T-helper 1 cell (primary cell): ENCODE measurements around the gene SOX9.
"Not testable (repeated sequence)": the region's sequence is repeated elsewhere in the genome, so short reads cannot be mapped to it uniquely, and the experiment has no call there.

Experiments used
- DNase-seq, 5 donors: peaks; one replicate each; pipeline ENCODE4 v3.0.0-alpha.2; 2012 to 2020

The SOX9 gene

DNA sequence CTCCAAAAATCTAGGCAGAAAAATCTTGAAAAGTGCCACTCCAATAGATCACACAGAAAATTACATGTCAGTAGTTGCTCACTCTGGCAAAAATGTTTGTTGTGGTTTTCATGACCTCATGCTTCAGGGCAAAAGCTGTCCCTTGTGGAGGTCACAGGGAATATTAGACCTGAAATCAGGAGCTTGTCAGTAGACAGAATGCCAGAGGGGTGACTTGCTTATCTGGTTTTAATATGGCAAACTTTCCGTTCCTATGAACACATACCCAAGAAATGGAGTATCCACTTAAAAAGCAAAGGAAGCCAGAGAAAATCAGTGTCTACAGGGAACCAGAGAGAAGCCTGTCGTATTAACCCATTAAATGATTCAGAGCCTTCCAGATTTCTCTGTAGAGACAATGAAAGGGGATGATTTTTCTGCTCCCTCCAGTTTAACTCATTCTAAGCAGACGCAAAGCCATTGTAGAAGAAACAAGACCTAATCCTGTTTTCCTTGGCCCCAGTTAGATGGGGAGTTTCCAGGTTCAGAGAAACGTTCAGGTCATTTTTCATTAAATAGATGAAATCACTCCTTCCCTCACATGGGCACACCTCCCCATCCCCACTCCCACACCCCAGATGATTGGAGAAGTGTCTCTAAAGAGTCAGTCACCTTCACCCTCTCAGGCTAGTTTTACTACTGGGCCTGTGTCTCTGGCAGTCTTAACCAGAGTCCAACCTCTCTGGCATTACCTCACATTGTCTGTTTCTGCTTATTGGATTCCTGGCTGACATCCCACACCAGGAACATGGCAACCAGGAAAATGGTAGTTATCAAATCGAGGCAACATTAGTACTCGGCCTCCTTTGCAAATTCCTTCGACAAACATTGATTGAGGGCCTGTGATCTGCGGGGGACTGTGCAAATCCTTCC is 6.0 kb downstream of the SOX9 start:
- no peak for DNase-seq

DNA sequence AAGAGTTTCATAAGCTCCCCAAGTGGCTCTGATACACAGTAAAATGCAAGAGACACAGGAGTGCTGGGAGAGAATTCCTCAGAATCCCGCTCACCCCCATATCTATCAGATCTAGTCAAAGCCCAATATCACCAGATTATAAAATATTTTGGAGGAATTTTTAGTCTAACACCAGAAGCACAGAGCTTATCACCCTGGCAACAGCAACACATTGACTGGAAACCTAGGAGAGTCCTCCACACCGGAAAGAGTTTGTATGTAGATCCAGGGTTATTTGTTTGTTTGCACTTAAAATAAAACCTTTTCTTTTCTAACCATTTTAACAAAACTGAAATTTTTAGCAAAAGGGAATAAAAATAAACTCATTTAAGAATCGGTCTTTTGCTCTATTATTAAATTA is 7.2 kb downstream of the SOX9 start:
- DNase-seq, result no peak

DNA sequence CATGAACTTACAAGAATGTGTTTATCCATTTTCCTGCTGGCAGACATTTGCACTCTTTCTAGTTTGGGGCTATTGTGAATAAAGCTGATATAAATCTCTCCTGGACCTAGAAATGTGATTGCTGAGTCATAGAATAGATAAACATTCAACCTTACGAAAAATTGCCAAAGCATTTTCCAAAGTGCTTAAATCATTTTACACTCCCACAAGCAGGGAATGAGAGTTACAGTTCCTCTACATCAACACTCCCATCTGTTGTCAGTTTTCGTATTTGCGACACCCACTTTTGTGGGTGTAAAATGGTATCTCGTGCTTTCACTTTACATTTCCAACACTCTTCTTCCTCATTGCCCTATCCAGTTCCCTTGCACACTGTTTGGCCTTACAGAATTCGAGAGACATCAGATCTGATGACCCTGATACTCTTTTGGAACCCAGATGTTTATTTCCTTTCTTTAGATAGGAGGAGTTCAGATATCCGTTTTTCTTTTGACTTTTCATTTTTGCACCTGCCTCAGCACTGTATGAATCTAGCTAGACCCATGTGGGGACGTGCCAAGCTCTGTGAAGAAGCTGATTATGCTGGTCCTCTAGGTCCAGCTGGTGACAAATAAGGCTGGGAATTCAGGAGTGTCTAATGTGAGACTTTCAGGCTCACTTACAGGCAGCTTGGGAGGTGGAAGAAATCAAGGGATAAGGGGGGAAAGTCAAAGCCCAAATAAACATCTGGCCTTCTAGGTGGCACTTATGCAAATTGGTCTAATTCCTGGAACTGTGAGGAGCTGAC is 14.0 kb downstream of the SOX9 start:
- no peak for DNase-seq

DNA sequence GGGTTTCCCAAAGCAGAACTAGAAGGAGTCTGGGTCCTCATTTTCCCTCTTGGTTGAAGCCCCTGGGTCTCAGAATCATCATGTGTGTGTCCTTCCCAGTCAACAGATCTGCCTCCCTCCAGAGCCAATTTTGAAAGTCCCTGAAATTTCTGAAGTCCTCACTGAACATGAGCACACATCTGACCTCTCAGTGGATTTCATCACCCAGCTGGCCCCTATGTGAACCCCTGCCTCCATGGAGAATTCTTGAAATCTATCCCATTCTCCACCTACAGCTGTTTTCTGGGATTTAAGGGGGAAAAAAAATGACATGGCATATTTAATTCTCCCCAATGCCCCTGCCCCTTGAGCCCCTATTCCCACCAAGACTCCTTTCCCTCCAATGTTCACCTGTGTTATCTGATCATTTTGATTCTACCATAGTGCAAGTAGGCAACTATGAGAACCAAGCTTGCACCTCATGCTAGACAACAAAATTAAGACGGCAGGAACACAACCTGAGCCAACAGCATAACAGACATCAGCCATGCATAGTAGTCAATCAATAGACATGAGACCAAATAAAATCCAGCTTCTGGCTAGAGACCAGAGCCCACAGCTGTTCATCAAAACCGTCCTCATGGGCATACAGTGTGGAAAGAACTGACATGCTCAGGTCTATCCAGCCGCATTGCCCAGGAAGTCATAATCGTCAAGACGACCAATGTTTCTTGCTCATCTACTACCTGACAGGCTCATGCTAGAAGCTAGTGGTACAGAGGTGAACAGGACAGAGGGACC is 14.9 kb downstream of the SOX9 start:
- DNase-seq, result no peak

DNA sequence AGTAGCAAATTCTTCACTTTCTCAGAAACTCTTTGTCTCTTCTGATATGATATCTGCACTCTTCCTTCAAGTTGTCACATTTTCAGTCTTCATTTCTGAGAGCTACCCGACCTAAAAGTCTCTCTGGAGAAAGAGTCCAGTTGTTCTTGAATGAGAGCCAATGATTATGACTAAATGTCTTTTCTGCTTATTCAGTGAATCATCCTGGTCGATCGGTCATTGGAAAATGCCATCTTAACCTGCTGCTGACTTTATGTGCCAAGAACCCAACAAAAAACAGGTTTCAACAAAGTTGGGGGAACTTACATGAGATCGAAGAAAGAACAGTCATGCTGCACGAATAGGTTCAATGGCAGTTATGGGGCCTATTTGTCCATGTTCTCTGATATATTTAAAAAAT is 15.9 kb downstream of the SOX9 start:
- no peak for DNase-seq

DNA sequence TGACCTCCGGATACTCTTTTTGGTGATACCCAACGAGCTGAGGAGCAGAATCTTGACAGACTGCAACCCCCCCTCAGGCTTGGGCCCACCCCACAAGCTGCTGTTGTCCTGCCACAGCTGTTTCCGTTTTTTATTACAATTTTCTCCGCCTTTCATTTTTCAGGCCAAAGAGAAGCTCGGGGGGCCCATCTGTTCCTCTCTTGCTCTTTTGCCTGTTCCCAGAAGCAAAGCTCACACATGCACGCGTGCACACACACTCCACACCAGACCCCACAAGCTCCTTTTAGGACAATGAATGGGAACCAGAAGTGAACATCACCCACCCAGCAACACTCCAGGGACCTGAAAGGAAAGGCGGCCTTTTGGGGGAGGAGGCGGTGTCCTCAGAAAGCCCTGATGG is 16.3 kb downstream of the SOX9 start:
- no peak for DNase-seq

DNA sequence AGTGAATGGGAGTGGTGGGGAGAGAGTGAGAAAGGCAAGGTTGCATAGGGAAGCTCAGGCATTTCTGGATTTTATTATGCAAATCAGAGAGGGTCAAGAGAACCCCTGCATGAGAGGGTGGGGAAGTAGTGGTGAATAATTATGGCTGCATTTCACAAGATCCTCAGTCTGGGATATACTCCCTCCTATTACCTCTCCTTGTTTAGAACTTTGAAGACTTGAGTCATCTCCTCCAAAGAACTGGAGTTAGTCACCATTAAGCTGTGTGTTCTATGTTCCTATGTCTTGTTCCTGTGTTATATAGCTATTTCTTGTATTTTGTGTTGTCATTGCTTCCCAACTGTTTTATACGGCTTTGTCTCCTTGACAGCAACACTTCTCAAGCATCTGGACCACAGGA is 18.4 kb downstream of the SOX9 start:
- no peak for DNase-seq

DNA sequence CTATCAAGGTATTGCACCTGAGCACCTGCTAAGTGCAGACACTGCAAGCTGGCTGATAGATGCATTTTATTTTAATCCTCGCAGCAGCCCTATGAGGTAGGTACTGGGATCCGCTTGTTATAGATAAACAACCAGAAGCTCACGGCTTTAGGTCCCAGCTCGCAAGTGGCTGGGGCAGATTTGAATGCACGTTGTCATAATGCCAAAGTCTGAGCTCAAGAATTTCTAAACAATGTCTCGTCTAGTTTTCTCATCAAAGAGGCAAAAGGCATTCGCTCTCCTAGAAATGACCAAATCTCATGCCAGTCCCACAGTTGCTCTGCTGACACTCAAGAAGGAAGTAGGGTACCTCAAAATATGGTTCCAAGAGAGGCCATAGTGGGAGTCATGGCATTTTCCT is 20.5 kb downstream of the SOX9 start:
- no peak for DNase-seq

DNA sequence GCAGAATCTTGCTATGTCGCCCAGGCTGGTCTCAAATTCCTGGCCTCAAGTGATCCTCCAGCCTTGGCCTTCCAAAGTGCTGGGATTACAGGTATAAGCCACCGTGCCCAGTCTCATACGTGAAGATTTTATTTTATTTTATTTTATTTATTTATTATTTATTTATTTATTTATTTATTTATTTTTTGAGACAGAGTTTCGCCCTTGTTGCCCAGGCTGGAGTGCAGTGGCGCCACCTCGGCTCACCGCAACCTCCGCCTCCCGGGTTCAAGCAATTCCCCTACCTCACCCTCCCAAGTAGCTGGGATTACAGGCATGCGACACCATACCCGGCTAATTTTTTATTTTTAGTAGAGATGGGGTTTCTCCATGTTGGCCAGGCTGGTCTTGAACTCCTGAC is 21.3 kb downstream of the SOX9 start:
- not testable (repeated sequence) for DNase-seq

DNA sequence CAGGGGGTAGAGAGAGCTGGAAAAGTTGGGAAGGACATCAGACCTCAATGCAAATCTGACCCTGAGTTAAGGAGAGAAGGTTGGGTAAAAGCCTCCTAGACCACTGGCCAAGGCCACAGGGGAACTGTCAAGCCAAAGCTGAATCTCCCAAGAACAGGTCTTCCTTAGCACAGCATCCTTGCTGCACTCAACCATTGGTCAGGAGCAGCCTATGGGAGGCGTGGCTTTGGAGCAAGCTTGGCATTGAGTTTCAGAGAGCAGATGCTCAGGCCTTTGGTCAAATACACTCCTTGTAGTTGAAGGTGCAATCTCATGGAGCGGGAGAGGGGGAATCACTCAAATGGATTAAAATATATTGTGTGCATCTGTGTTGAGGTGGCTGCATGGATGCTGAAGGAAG is 21.8 kb downstream of the SOX9 start:
- no peak for DNase-seq

DNA sequence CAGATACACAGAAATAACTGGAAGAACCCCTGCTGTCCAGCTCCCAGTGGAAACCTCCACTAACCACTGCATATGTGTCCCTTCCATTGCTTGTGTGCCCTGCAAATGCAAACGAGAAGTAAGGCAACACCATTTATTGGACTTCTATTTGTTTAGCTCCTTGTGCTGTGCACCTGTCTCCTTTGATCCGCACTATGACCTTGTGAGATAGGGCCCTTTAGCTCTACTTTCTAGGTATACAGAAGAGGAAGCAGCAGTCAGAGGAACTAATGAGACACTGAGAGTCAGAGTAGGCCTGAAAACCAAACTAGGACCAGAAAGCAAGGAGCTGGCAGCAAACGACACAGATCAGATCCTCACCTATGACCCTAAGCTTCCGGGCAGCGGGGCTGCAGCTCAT is 22.4 kb downstream of the SOX9 start:
- DNase-seq, result no peak

DNA sequence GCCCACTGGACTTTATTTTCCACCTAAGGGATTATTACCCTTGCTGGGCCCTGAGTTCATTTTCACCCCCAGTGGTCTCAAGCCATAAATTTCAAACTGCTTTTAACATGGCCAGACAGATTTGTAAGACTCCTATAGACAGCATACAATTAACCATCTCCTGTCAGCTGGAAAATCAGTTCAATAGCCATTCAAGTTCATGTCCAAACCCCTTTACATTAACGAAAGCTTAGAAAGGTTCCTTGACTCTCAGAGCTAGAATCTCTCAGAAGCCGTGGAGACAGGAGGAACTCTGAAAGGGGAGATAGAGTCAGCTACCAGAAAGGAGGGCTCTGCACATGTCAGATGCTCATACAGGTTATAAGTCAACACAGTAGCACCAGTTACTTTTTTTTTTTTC is 23.3 kb downstream of the SOX9 start:
- DNase-seq, result no peak

DNA sequence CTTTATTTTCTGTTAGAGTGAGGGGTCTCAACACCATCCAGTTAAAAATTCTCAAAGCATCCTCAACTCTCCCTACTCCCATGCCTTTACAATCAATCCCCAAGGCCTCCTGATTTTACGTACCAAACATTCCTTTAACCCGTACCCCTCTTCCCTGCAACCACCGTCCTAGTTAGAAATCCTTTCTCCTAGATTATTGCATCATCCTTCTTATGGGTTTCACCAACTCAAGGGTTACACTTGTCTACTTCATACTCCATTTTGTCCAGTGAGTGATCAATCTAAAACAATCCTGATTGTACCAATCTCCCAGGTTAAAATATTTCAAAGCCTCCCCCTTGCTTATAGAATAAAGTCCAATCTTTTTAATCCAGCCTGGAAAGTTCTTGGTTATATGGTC is 24.7 kb downstream of the SOX9 start:
- no peak for DNase-seq

DNA sequence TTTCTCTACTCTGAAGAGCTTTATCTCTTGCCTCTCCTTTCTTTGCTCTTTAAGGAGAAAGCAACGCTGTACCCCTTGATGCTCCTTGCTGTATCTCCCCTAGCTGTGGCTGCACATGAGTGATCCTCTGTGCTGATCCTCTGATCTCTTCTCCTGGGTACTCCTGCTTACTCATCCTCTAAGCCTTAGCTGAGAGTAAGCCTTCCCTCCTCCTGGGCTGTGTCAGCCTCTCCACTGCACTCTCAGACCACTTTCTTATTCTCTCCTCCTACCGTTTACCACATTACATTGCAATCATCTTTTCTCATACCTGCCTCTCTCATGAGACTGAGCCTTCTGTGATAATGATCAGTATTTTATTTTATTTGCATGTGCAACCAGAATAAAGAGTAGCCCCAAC is 25.1 kb downstream of the SOX9 start:
- no peak for DNase-seq

DNA sequence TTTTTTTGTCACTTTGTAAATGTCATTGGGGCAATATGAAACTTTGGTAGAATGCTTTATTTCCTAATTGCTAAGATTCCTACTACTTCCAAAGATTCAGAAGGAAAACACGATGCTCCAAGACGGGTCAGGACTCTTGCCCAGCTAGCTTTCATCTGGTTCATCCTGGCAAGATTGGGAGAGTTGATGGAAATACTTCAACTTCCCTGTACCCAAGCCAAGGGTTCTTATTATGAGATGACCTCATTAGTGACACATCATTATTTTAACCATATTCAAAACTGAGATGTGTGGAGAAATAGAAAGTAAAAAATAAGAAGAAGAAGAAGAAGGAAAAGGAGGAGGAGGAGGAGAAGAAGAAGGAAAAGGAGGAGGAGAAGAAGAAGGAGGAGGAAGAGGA is 25.6 kb downstream of the SOX9 start:
- no peak for DNase-seq

DNA sequence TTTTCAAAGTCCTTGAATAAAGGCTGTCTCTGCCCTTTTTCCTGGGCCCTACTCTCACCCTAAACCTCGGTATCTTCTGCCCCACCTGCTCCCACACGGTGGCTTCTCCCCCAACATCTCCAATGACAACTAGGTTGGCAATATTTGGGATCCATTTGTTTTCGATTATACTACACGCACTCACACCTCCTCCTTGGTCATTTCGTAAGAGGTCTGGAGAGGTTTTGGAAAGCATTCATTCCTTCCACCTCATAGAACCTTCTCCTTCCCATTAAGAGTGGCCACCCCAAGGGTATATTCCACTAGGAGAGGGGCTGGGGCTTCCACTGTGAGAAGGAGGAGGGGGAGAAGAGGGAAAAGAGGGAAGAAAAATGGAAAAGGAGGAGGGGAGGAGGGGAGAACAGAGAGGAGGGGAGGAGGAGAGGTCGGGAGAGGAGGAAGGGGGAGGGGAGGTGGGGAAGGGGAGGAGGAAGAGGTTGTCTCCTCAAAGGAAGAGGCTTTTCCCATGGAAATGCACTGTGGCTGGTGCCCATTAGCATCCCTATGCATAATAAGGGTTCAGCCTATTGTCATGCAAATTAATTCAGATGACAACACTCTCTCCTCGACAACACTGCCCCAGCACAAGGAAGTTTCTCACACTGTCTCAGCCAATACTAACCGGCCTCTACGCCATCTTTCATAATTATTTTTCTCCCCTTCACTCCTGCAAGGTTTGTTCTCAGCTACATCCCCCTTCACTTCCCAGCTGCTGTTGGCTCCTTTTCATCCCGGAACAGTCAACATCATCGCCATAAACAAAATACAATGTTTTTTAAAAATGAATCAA is 30.0 kb downstream of the SOX9 start:
- no peak for DNase-seq

DNA sequence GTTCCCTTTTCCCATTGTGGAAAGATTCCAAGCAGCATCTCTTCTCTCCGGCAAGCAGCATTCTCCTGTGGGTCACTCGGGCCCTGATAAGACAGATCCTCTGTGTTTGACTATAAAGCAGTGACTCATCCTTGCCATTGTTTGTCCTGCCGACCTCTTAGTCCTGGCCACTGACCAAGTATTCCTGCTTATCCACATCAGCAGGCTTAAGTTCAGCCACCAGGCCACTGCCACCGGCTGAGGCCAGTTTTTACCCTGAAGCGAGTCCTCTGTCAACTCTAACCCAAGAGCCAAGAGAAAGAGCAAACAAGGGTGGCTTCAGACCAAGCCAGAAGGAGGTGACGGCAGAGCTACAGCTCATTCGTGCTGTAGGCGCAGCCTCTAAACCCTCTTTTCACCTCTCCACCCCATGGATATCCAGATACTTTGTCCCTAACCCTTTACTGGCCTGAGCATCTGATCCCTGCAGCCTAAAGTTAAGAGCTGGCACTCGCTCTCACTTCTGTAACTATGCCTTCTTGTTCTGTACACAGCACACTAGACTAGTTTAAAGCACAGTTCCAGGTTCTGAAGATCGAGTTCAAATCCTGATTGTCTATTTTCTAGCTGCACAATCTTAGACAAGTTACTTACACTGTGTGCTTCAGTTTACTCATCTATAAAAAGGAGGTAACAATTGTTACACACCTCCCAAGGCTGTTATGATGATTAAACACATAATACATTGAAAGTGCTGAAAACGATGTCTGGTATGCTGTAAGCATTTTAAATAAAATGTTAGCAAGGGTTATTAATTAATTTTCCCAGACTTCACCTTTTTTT is 31.0 kb downstream of the SOX9 start:
- no peak for DNase-seq

DNA sequence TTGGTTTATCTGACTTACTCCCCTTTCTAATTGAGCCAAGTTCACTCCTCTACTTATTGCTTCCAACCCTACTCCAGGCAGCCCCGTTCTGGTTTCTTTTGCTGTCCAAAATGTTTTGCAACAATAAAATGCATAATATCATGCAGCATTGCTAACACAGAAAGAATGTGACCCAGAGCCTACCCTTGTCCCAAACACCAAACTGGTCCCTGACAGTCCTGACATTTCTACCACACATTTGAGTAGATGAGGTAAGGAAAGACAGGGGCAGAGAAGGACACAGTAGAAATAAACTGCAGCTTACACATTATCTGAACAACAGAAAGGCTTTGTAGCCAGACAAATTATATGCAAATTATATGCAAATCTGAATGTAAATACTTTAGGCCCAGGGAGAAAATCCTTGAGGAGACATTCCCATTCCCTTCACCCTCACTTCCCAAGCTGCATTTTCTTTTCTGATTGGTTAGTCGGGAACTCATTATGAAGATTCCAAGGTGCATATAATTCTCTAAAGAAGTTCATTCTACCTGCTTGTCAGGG is 31.6 kb downstream of the SOX9 start:
- no peak for DNase-seq

DNA sequence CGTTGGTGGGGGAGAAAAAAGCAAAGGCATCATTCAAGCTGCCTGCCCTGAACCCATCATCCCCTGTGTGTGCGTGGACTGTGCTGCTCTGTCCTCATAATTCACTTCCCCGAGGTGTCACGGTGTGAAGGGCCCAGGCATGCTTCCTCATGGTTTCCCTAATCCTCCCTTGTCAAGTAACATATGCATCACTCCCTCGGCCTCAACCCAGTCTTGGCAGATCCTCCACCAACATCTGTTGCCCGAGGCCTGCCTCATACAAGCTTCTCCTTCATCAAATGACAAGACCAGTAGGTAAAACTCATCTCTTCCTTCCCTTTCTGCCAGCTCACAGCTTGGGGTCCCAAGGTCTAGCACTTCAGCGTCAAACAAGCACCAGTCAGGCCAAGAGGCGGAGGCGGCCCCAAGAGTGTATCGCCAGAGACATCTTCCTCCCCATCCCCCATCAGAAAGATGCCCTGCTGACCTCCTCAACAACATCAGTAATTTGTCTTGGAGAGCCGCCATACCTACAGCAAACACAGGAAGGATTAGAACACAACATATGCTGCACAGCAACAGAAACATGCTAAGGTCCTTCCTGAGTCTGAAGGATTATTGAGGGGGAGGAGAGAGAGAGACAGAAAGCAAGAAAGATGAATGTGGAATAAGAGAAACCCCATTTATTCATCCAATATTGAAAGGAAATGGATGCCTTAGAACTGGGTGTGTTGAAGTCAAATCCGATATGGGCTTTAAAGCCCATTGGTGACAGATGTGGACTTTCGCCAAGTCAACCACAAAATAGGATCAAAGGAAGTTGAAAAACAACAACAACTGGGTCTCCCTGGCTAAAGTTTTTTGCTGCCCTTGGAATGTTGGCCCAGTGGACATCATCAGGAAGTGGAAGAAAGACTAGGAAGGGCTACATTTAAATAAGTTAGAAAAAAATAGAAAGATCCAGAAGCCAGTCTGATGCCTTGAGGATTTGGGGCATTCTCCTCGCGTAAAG is 38.4 kb downstream of the SOX9 start:
- DNase-seq, result no peak

DNA sequence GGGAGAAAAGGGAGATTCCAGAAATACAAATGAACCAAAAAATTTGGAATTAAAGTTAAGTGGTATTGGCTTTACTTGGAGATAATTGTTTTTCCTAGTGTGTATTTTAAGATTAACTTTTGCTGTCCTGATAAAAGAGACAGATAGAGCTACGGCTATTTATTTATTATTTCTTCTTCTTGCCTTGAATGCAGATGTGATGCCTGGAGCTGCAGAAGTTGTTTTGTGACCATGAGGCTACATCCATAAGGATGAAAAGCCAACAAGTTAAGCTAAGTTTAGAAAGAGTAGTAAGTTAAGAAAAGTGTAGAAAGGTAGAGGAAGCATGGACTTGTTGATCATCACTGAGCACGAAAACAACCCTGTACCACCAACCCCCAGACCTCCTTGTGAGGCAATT is 41.7 kb downstream of the SOX9 start:
- DNase-seq, result no peak
